Stomach (tissue), 9 donors: ENCODE measurements around the gene SGMS2. TPM values are rescaled to one million over a fixed set of nuclear protein-coding genes. Genes with fewer than 3 reads are reported as not detected.
A peak's percentile ranks its signal among the peaks of the same experiment; 100 is the strongest.

Source experiments
- DNase-seq, 2 donors: peaks; one replicate each; pipeline versions ENCODE4 v3.0.0 to v3.0.0-alpha.2; 2013 to 2019
- H3K27ac ChIP-seq, 5 donors: fragments of 200-600 bp in 4 of 5; sonication (generic) in 4 of 5; one replicate each; pipeline ENCODE4 v1.5.1; 2013 to 2019; ENCODE audit warnings: mild to moderate bottlenecking in 1 of 5, moderate library complexity in 1 of 5
- H3K27me3 ChIP-seq, 3 donors: fragments of 200-600 bp; sonication (generic); one replicate each; pipeline ENCODE4 v1.5.1; 2017 to 2019; ENCODE audit warnings: mixed run types in 1 of 3
- H3K36me3 ChIP-seq, 4 donors: fragments of 200-600 bp; sonication (generic); 1 replicate in 3 of 4; 2 replicates in 1 of 4; pipeline ENCODE4 v1.5.1; 2016 to 2019
- H3K4me1 ChIP-seq, 4 donors: fragments of 200-600 bp; sonication (generic); one replicate each; pipeline ENCODE4 v1.5.1; 2016 to 2019
- H3K4me3 ChIP-seq, 4 donors: fragments of 200-600 bp; sonication (generic) in 3 of 4; one replicate each; pipeline ENCODE4 v1.5.1; 2016 to 2019; ENCODE audit warnings: mild to moderate bottlenecking in 1 of 4
- H3K9me3 ChIP-seq, 4 donors: fragments of 200-600 bp; sonication (generic); one replicate each; pipeline ENCODE4 v1.5.1; 2016 to 2019
- CTCF ChIP-seq, 7 experiments: fragments of 450-650 bp in 4 of 7; fragments of 200-600 bp in 3 of 7; sonication (generic) in 3 of 7; IDR thresholded peaks; one replicate each; pipeline ENCODE4 v1.5.1; 2016 to 2019; ENCODE audit warnings: antibody characterized with exemption in 7 of 7, control low read depth in 2 of 7, mild to moderate bottlenecking in 1 of 7
- EP300 ChIP-seq: sonication (generic); formaldehyde crosslinking; IDR thresholded peaks from one replicate; pipeline ENCODE4 v1.6.1; 2017; ENCODE audit warnings: antibody characterized with exemption
- POLR2A ChIP-seq, 4 donors: fragments of 450-650 bp; IDR thresholded peaks; one replicate each; pipeline ENCODE4 v1.6.1; 2016; ENCODE audit warnings: antibody characterized with exemption in 4 of 4, control low read depth in 2 of 4, mild to moderate bottlenecking in 1 of 4, moderate library complexity in 1 of 4
- POLR2AphosphoS5 ChIP-seq, 3 donors: sonication (generic); formaldehyde crosslinking; IDR thresholded peaks; one replicate each; pipeline ENCODE4 v1.6.1; 2016; ENCODE audit warnings: antibody characterized with exemption in 3 of 3
- WGBS, 5 donors: extraction: QIAGEN DNeasy Blood & Tissue Kit in 3 of 5; methylation state at CpG; one replicate each; pipeline versions ENCODE4 v1.1.5 to v1.1.7; 2013 to 2018; 5-methylcytosine and 5-hydroxymethylcytosine counted together
- intact Hi-C: fragments of 100-400 bp; cut with DNase I; formaldehyde crosslinking; loops from one replicate; pipeline ENCODE4 v1.15.1; 2023; ENCODE audit warnings: low total_unique reads
- polyA plus RNA-seq, 3 donors: library from polyadenylated mRNA; stranded (reverse); fragments of 200-250 nt; gene quantifications; one replicate each; pipeline ENCODE4 v1.2.3, GENCODE V29; 2013
- total RNA-seq, 5 donors: library from RNA; depleted of rRNA; stranded (reverse); fragments of >200 nt; gene quantifications; one replicate each; pipeline versions ENCODE4 v1.1.0 to v1.2.3, GENCODE V29; 2014 to 2016
- donor health status: healthy with polysubstance abuse.
- donor health status: Bipolar disorder and iron deficiency.
- donor health status: healthy.

The SGMS2 gene
- total and polyA plus RNA-seq, 8 donors, result 2.4 to 85.8 (median 20.4) TPM

- WGBS, 5 donors, result 83 to 93% (median 93%) methylated on average over 3 of the region's 3 CpGs
- DNase-seq, result no peak
Measured at GRCh38 chr4:107874024-107874423, 49.3 kb downstream of the SGMS2 start.

GRCh38 chr4:107876099-107876498 lies 51.4 kb downstream of the SGMS2 start:
- peak overlapping the region in 3 of 5 donors; percentile 0 to 67 (median 39) for H3K27ac ChIP-seq
- DNase-seq, result peak in 1 of 2 donors; percentile 18
- TF ChIP-seq EP300 (no peak), POLR2AphosphoS5 (IDR thresholded peaks at IDR 0.05) (peak in 2 of 3 donors; percentile 22 to 59), POLR2A (IDR thresholded peaks at IDR 0.05) (no peak), CTCF (IDR thresholded peaks at IDR 0.05) (no peak)

More at GRCh38 chr4:107874024-107874423, 49.3 kb downstream of the SGMS2 start:
- Histone ChIP-seq H3K4me3 (no peak overlapping the region), H3K27ac (no peak overlapping the region), H3K27me3 (no peaks in the 10 kb centered on the region), H3K9me3 (no peaks in the 10 kb centered on the region), H3K4me1 (peaks cover 5 to 50% (median 22%) of the 10 kb centered on the region in 4 donors), H3K36me3 (no peaks in the 10 kb centered on the region)
- no peak for TF ChIP-seq CTCF (IDR thresholded peaks at IDR 0.05)
- TF ChIP-seq POLR2AphosphoS5 (IDR thresholded peaks at IDR 0.05), result no peak
- TF ChIP-seq EP300, result no peak
- TF ChIP-seq POLR2A (IDR thresholded peaks at IDR 0.05), result no peak
- intact Hi-C loops, result no loop called here

GRCh38 chr4:107877361-107877760 lies 52.6 kb downstream of the SGMS2 start:
- WGBS, 5 donors, result 20 to 46% (median 32%) methylated on average over 3 of the region's 3 CpGs
- Histone ChIP-seq H3K4me3 (no peak overlapping the region), H3K27me3 (no peaks in the 10 kb centered on the region), H3K4me1 (peaks cover 0 to 22% (median 4%) of the 10 kb centered on the region in 4 donors), H3K27ac (peak overlapping the region in 1 of 5 donors; percentile 67), H3K36me3 (no peaks in the 10 kb centered on the region), H3K9me3 (no peaks in the 10 kb centered on the region)
- TF ChIP-seq POLR2A (IDR thresholded peaks at IDR 0.05), result no peak
- TF ChIP-seq CTCF (IDR thresholded peaks at IDR 0.05), result no peak
- TF ChIP-seq POLR2AphosphoS5 (IDR thresholded peaks at IDR 0.05), result no peak
- TF ChIP-seq EP300, result no peak
- intact Hi-C loops, result no loop called here
- DNase-seq, result peak in 1 of 2 donors; percentile 38

More at GRCh38 chr4:107876099-107876498, 51.4 kb downstream of the SGMS2 start:
- Histone ChIP-seq H3K27me3 (no peaks in the 10 kb centered on the region), H3K9me3 (no peaks in the 10 kb centered on the region), H3K4me1 (peaks cover 5 to 35% (median 8%) of the 10 kb centered on the region in 4 donors), H3K4me3 (no peak overlapping the region), H3K36me3 (no peaks in the 10 kb centered on the region)
- WGBS, 5 donors, result 17 to 43% (median 36%) methylated on average over 1 of the region's 1 CpG
- intact Hi-C loops, result no loop called here

GRCh38 chr4:107885865-107886264 lies 61.1 kb downstream of the SGMS2 start:
- Histone ChIP-seq H3K4me1 (no peaks in the 10 kb centered on the region), H3K9me3 (peaks cover 0 to 7% (median 0%) of the 10 kb centered on the region in 4 donors), H3K4me3 (no peak overlapping the region), H3K27me3 (no peaks in the 10 kb centered on the region), H3K36me3 (no peaks in the 10 kb centered on the region), H3K27ac (no peak overlapping the region)
- intact Hi-C loops, result no loop called here
- TF ChIP-seq CTCF (IDR thresholded peaks at IDR 0.05), result no peak
- TF ChIP-seq POLR2A (IDR thresholded peaks at IDR 0.05), result no peak
- no peak for TF ChIP-seq EP300
- no peak for TF ChIP-seq POLR2AphosphoS5 (IDR thresholded peaks at IDR 0.05)
- DNase-seq, result no peak
